HEK293 (cell line): ENCODE data around the gene SAP25.

Experiments
- CTCF ChIA-PET: fragments of 350-600 bp; formaldehyde crosslinking; extraction: SDS; loops from one replicate; lab custom pipeline; 2021; ENCODE audit warnings: antibody characterized with exemption; lab: Yijun Ruan, JAX
- POLR2A ChIA-PET: fragments of 300-600 bp; formaldehyde crosslinking; extraction: SDS; loops from one replicate; lab custom pipeline; 2020; ENCODE audit warnings: antibody characterized with exemption, inconsistent platforms; lab: Yijun Ruan, JAX
- H3K27ac ChIP-seq: fragments of 200-500 bp; sonication (Bioruptor generic); 2 replicates; pipeline ENCODE4 v1.5.1; 2014; ENCODE audit warnings: low read depth, low read length, control low read depth, inconsistent platforms; ENCODE audit errors: extremely low read depth
- H3K36me3 ChIP-seq, 2 experiments: fragments of 200-500 bp in 1 of 2; sonication (Bioruptor generic) in 1 of 2; 1 replicate in 1 of 2; 2 replicates in 1 of 2; pipeline ENCODE4 v1.5.1; 2014 to 2017; ENCODE audit warnings: inconsistent platforms in 2 of 2, low read length in 2 of 2; ENCODE audit not compliant: control insufficient read depth in 2 of 2, insufficient read depth in 1 of 2
- H3K4me1 ChIP-seq: fragments of 200-500 bp; sonication (Bioruptor generic); 2 replicates; pipeline ENCODE4 v1.5.1; 2014; ENCODE audit warnings: mild to moderate bottlenecking, low read length, inconsistent platforms; ENCODE audit not compliant: control insufficient read depth, insufficient read depth
- H3K4me3 ChIP-seq: 2 replicates; pipeline ENCODE4 v1.5.1; 2011; ENCODE audit warnings: low read depth, mild to moderate bottlenecking, control low read depth, low read length, moderate library complexity
- H3K9me3 ChIP-seq: fragments of 200-500 bp; sonication (Bioruptor generic); 2 replicates; pipeline ENCODE4 v1.5.1; 2014; ENCODE audit warnings: low read depth, low read length, inconsistent platforms; ENCODE audit not compliant: control insufficient read depth, insufficient read depth
- EGR2 ChIP-seq: fragments of 450-650 bp; formaldehyde crosslinking; IDR thresholded peaks from 2 replicates; pipeline ENCODE4 v1.5.1; 2016; ENCODE audit warnings: low read depth, missing biosample characterization, missing genetic modification characterization
- HOXD13 ChIP-seq: sonication (generic); formaldehyde crosslinking; IDR thresholded peaks from 2 replicates; pipeline ENCODE4 v1.8.0; 2022; ENCODE audit warnings: missing genetic modification reagents, borderline replicate concordance
- MEIS1 ChIP-seq: sonication (generic); formaldehyde crosslinking; IDR thresholded peaks from 2 replicates; pipeline ENCODE4 v1.8.1; 2022; ENCODE audit warnings: missing genetic modification reagents, mild to moderate bottlenecking, borderline replicate concordance
- MZF1 ChIP-seq: fragments of 450-650 bp; formaldehyde crosslinking; IDR thresholded peaks from 2 replicates; pipeline ENCODE4 v1.5.1; 2017; ENCODE audit warnings: missing biosample characterization, missing genetic modification characterization, borderline replicate concordance
- PRDM2 ChIP-seq: fragments of 450-650 bp; formaldehyde crosslinking; IDR thresholded peaks from 2 replicates; pipeline ENCODE4 v1.5.1; 2016; ENCODE audit warnings: missing biosample characterization, missing genetic modification characterization, borderline replicate concordance
- SP7 ChIP-seq: fragments of 450-650 bp; formaldehyde crosslinking; IDR thresholded peaks from 2 replicates; pipeline ENCODE4 v1.5.1; 2016; ENCODE audit warnings: missing biosample characterization, missing genetic modification characterization
- ZIC2 ChIP-seq: fragments of 450-650 bp; formaldehyde crosslinking; IDR thresholded peaks from 2 replicates; pipeline ENCODE4 v1.5.1; 2016; ENCODE audit warnings: missing biosample characterization, missing genetic modification characterization
- ZNF133 ChIP-seq: fragments of 450-650 bp; formaldehyde crosslinking; IDR thresholded peaks from 2 replicates; pipeline ENCODE4 v1.5.1; 2016; ENCODE audit warnings: missing biosample characterization, missing genetic modification characterization
- ZNF16 ChIP-seq: fragments of 450-650 bp; formaldehyde crosslinking; IDR thresholded peaks from 2 replicates; pipeline ENCODE4 v1.5.1; 2016; ENCODE audit warnings: low read depth, missing biosample characterization, missing genetic modification characterization
- ZNF174 ChIP-seq: fragments of 450-650 bp; formaldehyde crosslinking; IDR thresholded peaks from 2 replicates; pipeline ENCODE4 v1.5.0; 2017; ENCODE audit warnings: missing biosample characterization, mild to moderate bottlenecking, missing genetic modification characterization
- ZNF24 ChIP-seq: fragments of 450-650 bp; formaldehyde crosslinking; IDR thresholded peaks from 2 replicates; pipeline ENCODE4 v1.5.1; 2016; ENCODE audit warnings: missing biosample characterization, missing genetic modification characterization
- ZNF248 ChIP-seq: fragments of 450-650 bp; formaldehyde crosslinking; IDR thresholded peaks from 2 replicates; pipeline ENCODE4 v1.5.1; 2017; ENCODE audit warnings: missing biosample characterization, missing genetic modification characterization
- ZNF404 ChIP-seq: fragments of 450-650 bp; formaldehyde crosslinking; IDR thresholded peaks from 2 replicates; pipeline ENCODE4 v1.5.1; 2017; ENCODE audit warnings: missing biosample characterization, missing genetic modification characterization
- ZNF423 ChIP-seq: fragments of 450-650 bp; formaldehyde crosslinking; IDR thresholded peaks from 2 replicates; pipeline ENCODE4 v1.5.1; 2016; ENCODE audit warnings: missing biosample characterization, missing genetic modification characterization
- ZNF433 ChIP-seq: fragments of 450-650 bp; formaldehyde crosslinking; IDR thresholded peaks from 2 replicates; pipeline ENCODE4 v1.5.1; 2016; ENCODE audit warnings: missing biosample characterization, missing genetic modification characterization, low read depth
- ZNF488 ChIP-seq: fragments of 450-650 bp; formaldehyde crosslinking; IDR thresholded peaks from 2 replicates; pipeline ENCODE4 v1.5.1; 2016; ENCODE audit warnings: missing biosample characterization, missing genetic modification characterization
- ZNF514 ChIP-seq: fragments of 450-650 bp; formaldehyde crosslinking; IDR thresholded peaks from 2 replicates; pipeline ENCODE4 v1.5.1; 2016; ENCODE audit warnings: missing biosample characterization, missing genetic modification characterization
- ZNF518A ChIP-seq: fragments of 450-650 bp; formaldehyde crosslinking; conservative IDR thresholded peaks from 2 replicates; pipeline ENCODE4 v1.5.1; 2016; ENCODE audit warnings: low read depth, missing biosample characterization, missing genetic modification characterization
- ZNF544 ChIP-seq: fragments of 450-650 bp; formaldehyde crosslinking; IDR thresholded peaks from 2 replicates; pipeline ENCODE4 v1.5.0; 2017; ENCODE audit warnings: missing biosample characterization, missing genetic modification characterization
- ZNF585B ChIP-seq: fragments of 450-650 bp; formaldehyde crosslinking; IDR thresholded peaks from 2 replicates; pipeline ENCODE4 v1.5.1; 2016; ENCODE audit warnings: missing biosample characterization, missing genetic modification characterization
- ZNF600 ChIP-seq: fragments of 450-650 bp; formaldehyde crosslinking; IDR thresholded peaks from 2 replicates; pipeline ENCODE4 v1.5.1; 2016; ENCODE audit warnings: missing biosample characterization, missing genetic modification characterization
- ZNF626 ChIP-seq: fragments of 450-650 bp; sonication (Bioruptor Pico); formaldehyde crosslinking; IDR thresholded peaks from 2 replicates; pipeline ENCODE4 v1.5.1; 2018; ENCODE audit warnings: missing biosample characterization, missing genetic modification characterization, inconsistent platforms

The SAP25 gene

GRCh38 chr7:100586266-100587025, 12.7 kb upstream of the SAP25 start, which contains the start of gene FBXO24 (continued):
- TF ChIP-seq ZNF174 (tag by site-specific recombination) (no peak), ZNF488 (tag by site-specific recombination) (no peak), ZNF544 (tag by site-specific recombination) (no peak), ZIC2 (tag by site-specific recombination) (peak; percentile 55), EGR2 (peak; percentile 10; the same call in 1 of the 2 replicates), HOXD13 (no peak), ZNF248 (no peak)

- H3K4me1 ChIP-seq, result peaks cover 12% of the 10 kb centered on the region
- no peaks in the 10 kb centered on the region for H3K9me3 ChIP-seq
- ChIA-PET CTCF (interaction anchor here (0.6 to 4.2 kb wide), 15 partner anchors 9 to 267 kb away, joined by 3 to 25 read pairs (median 5); partner anchors contain the start of genes AGFG2 and SLC12A9), POLR2A (interaction anchor here (0.6 to 3.7 kb wide), 75 partner anchors 8 to 632 kb away, joined by 3 to 91 read pairs (median 5); partner anchors contain the start of genes ACTL6B, AGFG2, AP4M1 and GIGYF1)
- peaks cover under 1 to 19% of the 10 kb centered on the region in 2 experiments; a peak in 2 of 3 replicates for H3K36me3 ChIP-seq
- peak within 1 kb of the TSS; percentile 73 for H3K27ac ChIP-seq
- peak within 1 kb of the TSS; percentile 90 for H3K4me3 ChIP-seq
- TF ChIP-seq ZNF133 (tag by site-specific recombination), result no peak
- TF ChIP-seq ZNF518A (tag by site-specific recombination), result 0 out of 2 replicates have a peak, but pooled peaks have one; percentile 33
- no peak for TF ChIP-seq ZNF585B (tag by site-specific recombination)
- TF ChIP-seq ZNF24 (tag by site-specific recombination), result peak; percentile 78
- no peak for TF ChIP-seq ZNF514 (tag by site-specific recombination)
- TF ChIP-seq ZNF404 (tag by site-specific recombination), result no peak
- TF ChIP-seq ZNF626 (tag by site-specific recombination), result no peak
- TF ChIP-seq PRDM2 (tag by site-specific recombination), result no peak
- peak; percentile 63 for TF ChIP-seq ZNF600 (tag by site-specific recombination)
- peak; percentile 92 for TF ChIP-seq SP7 (tag by site-specific recombination)
- TF ChIP-seq ZNF423 (tag by site-specific recombination), result peak; percentile 65; the same call in 1 of the 2 replicates
- no peak for TF ChIP-seq ZNF433 (tag by site-specific recombination)
- TF ChIP-seq ZNF16, result no peak
- TF ChIP-seq MZF1 (tag by site-specific recombination), result no peak
- no peak for TF ChIP-seq MEIS1
These were observed 12.0 kb upstream of the SAP25 start, which contains the start of gene LRCH4 for GRCh38 chr7:100585511-100586265. TSS of gene LRCH4 (minus strand) at chr7:100586129. CDS start at chr7:100586100, 29 bp downstream.
